Activated naive CD4-positive, alpha-beta T cell treated with anti-CD3 and anti-CD28 coated beads for 36 hours (primary cell): ENCODE results near the gene IL31. TPM values are rescaled to one million over a fixed set of nuclear protein-coding genes. Genes with fewer than 3 reads are reported as not detected.

Source experiments
- CTCF ChIA-PET: fragments of 350-600 bp; sonication (Branson Sonifier 250); formaldehyde crosslinking; loops from one replicate; lab custom pipeline; 2021; ENCODE audit warnings: antibody characterized with exemption; lab: Charles Lee
- DNase-seq: peaks from one replicate; pipeline ENCODE4 v3.0.0-alpha.2; 2020
- H3K27ac Mint-ChIP-seq: one replicate; pipeline ENCODE4 v1.8.0; 2021; ENCODE audit warnings: mild to moderate bottlenecking, mixed read lengths
- H3K27me3 Mint-ChIP-seq: one replicate; pipeline ENCODE4 v1.8.0; 2021; ENCODE audit warnings: low read depth, mixed read lengths
- H3K36me3 Mint-ChIP-seq: one replicate; pipeline ENCODE4 v1.8.0; 2021; ENCODE audit warnings: low read depth, mixed read lengths
- H3K4me1 Mint-ChIP-seq: one replicate; pipeline ENCODE4 v1.8.0; 2021; ENCODE audit warnings: low read depth, mixed read lengths
- H3K4me3 Mint-ChIP-seq: one replicate; pipeline ENCODE4 v1.8.0; 2021; ENCODE audit warnings: mild to moderate bottlenecking, moderate library complexity, mixed read lengths
- H3K9me3 Mint-ChIP-seq: one replicate; pipeline ENCODE4 v1.8.0; 2021; ENCODE audit warnings: mixed read lengths
- intact Hi-C: fragments of 100-400 bp; cut with micrococcal nuclease; formaldehyde crosslinking; loops from one replicate; pipeline ENCODE4 v1.15.1; 2023
- total RNA-seq, 2 experiments: library from RNA; stranded (reverse); gene quantifications; one replicate each; pipeline ENCODE4 v1.2.3, GENCODE V29; 2021

Gene IL31
- total RNA-seq, 2 experiments from 2014 or later: not detected

- Mint-ChIP-seq H3K4me1 (no peaks in the 10 kb centered on the region), H3K36me3 (no peaks in the 10 kb centered on the region), H3K27me3 (no peaks in the 10 kb centered on the region), H3K9me3 (no peaks in the 10 kb centered on the region), H3K27ac (no peak overlapping the region), H3K4me3 (no peak overlapping the region)
- CTCF ChIA-PET: interaction anchor here (0.6 to 2.9 kb wide), 4 partner anchors 45 to 1173 kb away, joined by 3 to 6 read pairs (median 4); no protein-coding TSS in a partner anchor
- intact Hi-C loops: no loop called here
- DNase-seq: no peak
Measured at GRCh38 chr12:122145505-122146330, 28.3 kb downstream of the IL31 start.

- DNase-seq: no peak
- intact Hi-C loops: no loop called here
- no peaks in the 10 kb centered on the region for H3K36me3 Mint-ChIP-seq
- H3K27me3 Mint-ChIP-seq: no peaks in the 10 kb centered on the region
- no peaks in the 10 kb centered on the region for H3K4me1 Mint-ChIP-seq
- CTCF ChIA-PET: interaction anchor here (0.6 kb wide), 1 partner anchor 1173 kb away, joined by 3 read pairs; no protein-coding TSS in a partner anchor
- no peaks in the 10 kb centered on the region for H3K9me3 Mint-ChIP-seq
- H3K27ac Mint-ChIP-seq: no peak overlapping the region
- no peak overlapping the region for H3K4me3 Mint-ChIP-seq
Measured at GRCh38 chr12:122144885-122145284, 29.1 kb downstream of the IL31 start.

- no peak for DNase-seq
- intact Hi-C loops: no loop called here
- Mint-ChIP-seq H3K9me3 (no peaks in the 10 kb centered on the region), H3K27me3 (no peaks in the 10 kb centered on the region), H3K4me1 (no peaks in the 10 kb centered on the region), H3K27ac (no peak overlapping the region), H3K4me3 (no peak overlapping the region), H3K36me3 (no peaks in the 10 kb centered on the region)
- CTCF ChIA-PET: no interaction called here
Measured at GRCh38 chr12:122142857-122143256, 31.2 kb downstream of the IL31 start.

GRCh38 chr12:122141911-122142725 lies 31.9 kb downstream of the IL31 start:
- Mint-ChIP-seq H3K36me3 (no peaks in the 10 kb centered on the region), H3K4me3 (no peak overlapping the region), H3K4me1 (no peaks in the 10 kb centered on the region), H3K27me3 (no peaks in the 10 kb centered on the region), H3K9me3 (no peaks in the 10 kb centered on the region), H3K27ac (no peak overlapping the region)
- no peak for DNase-seq
- CTCF ChIA-PET: interaction anchor here (0.6 kb wide), 1 partner anchor 42 kb away, joined by 3 read pairs; no protein-coding TSS in a partner anchor
- intact Hi-C loops: no loop called here

GRCh38 chr12:122140467-122141257 lies 33.4 kb downstream of the IL31 start:
- H3K36me3 Mint-ChIP-seq: no peaks in the 10 kb centered on the region
- no peak for DNase-seq
- H3K27ac Mint-ChIP-seq: no peak overlapping the region
- H3K27me3 Mint-ChIP-seq: no peaks in the 10 kb centered on the region
- no peak overlapping the region for H3K4me3 Mint-ChIP-seq
- H3K9me3 Mint-ChIP-seq: no peaks in the 10 kb centered on the region
- intact Hi-C loops: no loop called here
- H3K4me1 Mint-ChIP-seq: no peaks in the 10 kb centered on the region
- CTCF ChIA-PET: no interaction called here

GRCh38 chr12:122139941-122140340 lies 34.1 kb downstream of the IL31 start:
- intact Hi-C loops: no loop called here
- Mint-ChIP-seq H3K9me3 (no peaks in the 10 kb centered on the region), H3K27ac (no peak overlapping the region), H3K4me1 (no peaks in the 10 kb centered on the region), H3K36me3 (no peaks in the 10 kb centered on the region), H3K27me3 (no peaks in the 10 kb centered on the region), H3K4me3 (no peak overlapping the region)
- DNase-seq: no peak
- CTCF ChIA-PET: interaction anchor here (0.6 to 0.8 kb wide), 2 partner anchors 18 to 136 kb away, joined by 3 to 5 read pairs; no protein-coding TSS in a partner anchor

GRCh38 chr12:122139266-122139665 lies 34.8 kb downstream of the IL31 start:
- Mint-ChIP-seq H3K27ac (no peak overlapping the region), H3K4me1 (no peaks in the 10 kb centered on the region), H3K27me3 (no peaks in the 10 kb centered on the region), H3K36me3 (no peaks in the 10 kb centered on the region), H3K9me3 (no peaks in the 10 kb centered on the region), H3K4me3 (no peak overlapping the region)
- intact Hi-C loops: no loop called here
- no peak for DNase-seq
- CTCF ChIA-PET: interaction anchor here (0.6 to 0.8 kb wide), 2 partner anchors 17 to 136 kb away, joined by 3 to 5 read pairs; no protein-coding TSS in a partner anchor

- Mint-ChIP-seq H3K27ac (no peak overlapping the region), H3K9me3 (no peaks in the 10 kb centered on the region), H3K4me3 (no peak overlapping the region), H3K4me1 (no peaks in the 10 kb centered on the region), H3K36me3 (peaks cover 1% of the 10 kb centered on the region), H3K27me3 (no peaks in the 10 kb centered on the region)
- no peak for DNase-seq
- CTCF ChIA-PET: no interaction called here
- intact Hi-C loops: no loop called here
Measured at GRCh38 chr12:122138616-122139015, 35.4 kb downstream of the IL31 start.

GRCh38 chr12:122138181-122138580 lies 35.8 kb downstream of the IL31 start:
- no peak for DNase-seq
- no peak overlapping the region for H3K4me3 Mint-ChIP-seq
- intact Hi-C loops: no loop called here
- peaks cover 1% of the 10 kb centered on the region for H3K36me3 Mint-ChIP-seq
- H3K9me3 Mint-ChIP-seq: no peaks in the 10 kb centered on the region
- no peak overlapping the region for H3K27ac Mint-ChIP-seq
- CTCF ChIA-PET: interaction anchor here (0.6 kb wide), 1 partner anchor 136 kb away, joined by 3 read pairs; no protein-coding TSS in a partner anchor
- H3K27me3 Mint-ChIP-seq: no peaks in the 10 kb centered on the region
- H3K4me1 Mint-ChIP-seq: no peaks in the 10 kb centered on the region

- intact Hi-C loops: no loop called here
- CTCF ChIA-PET: interaction anchor here (0.6 kb wide), 1 partner anchor 137 kb away, joined by 3 read pairs; no protein-coding TSS in a partner anchor
- no peak overlapping the region for H3K27ac Mint-ChIP-seq
- H3K4me1 Mint-ChIP-seq: no peaks in the 10 kb centered on the region
- H3K27me3 Mint-ChIP-seq: no peaks in the 10 kb centered on the region
- no peak overlapping the region for H3K4me3 Mint-ChIP-seq
- H3K9me3 Mint-ChIP-seq: no peaks in the 10 kb centered on the region
- H3K36me3 Mint-ChIP-seq: peaks cover 2% of the 10 kb centered on the region
- DNase-seq: no peak
Measured at GRCh38 chr12:122137681-122138080, 36.3 kb downstream of the IL31 start.

GRCh38 chr12:122137229-122137628 lies 36.8 kb downstream of the IL31 start:
- Mint-ChIP-seq H3K9me3 (no peaks in the 10 kb centered on the region), H3K36me3 (peaks cover 2% of the 10 kb centered on the region), H3K27ac (no peak overlapping the region), H3K4me3 (no peak overlapping the region), H3K27me3 (no peaks in the 10 kb centered on the region), H3K4me1 (no peaks in the 10 kb centered on the region)
- CTCF ChIA-PET: no interaction called here
- intact Hi-C loops: no loop called here
- no peak for DNase-seq
